ENCODE measurements around the gene ACBD4.
"Not testable (repeated sequence)": the region's sequence is repeated elsewhere in the genome, so short reads cannot be mapped to it uniquely, and the experiment has no call there.

ACBD4 gene

DNA sequence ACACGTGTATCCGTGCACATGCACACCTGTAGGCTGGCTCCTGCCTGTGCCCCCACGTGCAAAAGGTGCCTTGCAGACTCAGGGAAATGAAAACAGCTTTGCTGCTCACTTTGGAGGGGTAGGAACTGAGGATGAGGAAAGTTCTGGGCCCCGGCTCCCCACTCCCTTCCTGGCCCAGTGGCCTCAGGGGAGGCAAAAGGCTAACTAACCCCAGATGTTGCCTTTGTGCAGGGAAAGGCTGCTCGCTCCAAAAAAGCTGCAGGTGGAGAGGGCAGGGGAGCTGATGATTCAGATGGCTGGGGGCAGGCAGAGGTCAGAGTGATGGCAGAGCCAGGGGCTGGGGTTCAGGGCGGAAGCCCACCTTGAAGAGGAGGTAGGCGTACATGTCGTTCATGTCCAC, 15.5 kb upstream of the ACBD4 start:
- no peak for DNase-seq (ENCODE audit: low spot score)

DNA sequence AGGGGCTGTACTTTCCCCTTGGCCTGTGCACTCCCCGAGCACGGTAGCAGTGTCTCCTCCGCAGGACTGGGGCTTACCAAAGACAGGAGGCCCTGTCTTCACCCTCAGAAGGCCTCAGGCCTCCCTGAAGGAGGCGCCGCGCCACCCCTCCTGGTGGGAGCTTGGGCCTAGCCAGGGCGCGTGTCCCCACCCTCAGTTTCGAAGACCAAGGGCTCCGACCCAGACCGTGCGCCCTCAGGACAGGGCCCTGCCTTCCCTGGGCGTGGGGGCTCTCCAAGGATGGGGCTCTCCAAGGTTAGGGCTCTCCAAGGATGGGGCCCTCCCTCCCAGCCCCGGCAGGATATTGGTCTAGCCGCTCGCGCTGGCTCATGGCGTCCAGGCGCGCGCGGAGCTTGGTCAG, 14.9 kb upstream of the ACBD4 start:
- no peak for DNase-seq (ENCODE audit: low spot score)

- no peak for DNase-seq (ENCODE audit: low spot score)
These were observed 14.4 kb upstream of the ACBD4 start for GRCh38 chr17:45121055-45121454.

DNA sequence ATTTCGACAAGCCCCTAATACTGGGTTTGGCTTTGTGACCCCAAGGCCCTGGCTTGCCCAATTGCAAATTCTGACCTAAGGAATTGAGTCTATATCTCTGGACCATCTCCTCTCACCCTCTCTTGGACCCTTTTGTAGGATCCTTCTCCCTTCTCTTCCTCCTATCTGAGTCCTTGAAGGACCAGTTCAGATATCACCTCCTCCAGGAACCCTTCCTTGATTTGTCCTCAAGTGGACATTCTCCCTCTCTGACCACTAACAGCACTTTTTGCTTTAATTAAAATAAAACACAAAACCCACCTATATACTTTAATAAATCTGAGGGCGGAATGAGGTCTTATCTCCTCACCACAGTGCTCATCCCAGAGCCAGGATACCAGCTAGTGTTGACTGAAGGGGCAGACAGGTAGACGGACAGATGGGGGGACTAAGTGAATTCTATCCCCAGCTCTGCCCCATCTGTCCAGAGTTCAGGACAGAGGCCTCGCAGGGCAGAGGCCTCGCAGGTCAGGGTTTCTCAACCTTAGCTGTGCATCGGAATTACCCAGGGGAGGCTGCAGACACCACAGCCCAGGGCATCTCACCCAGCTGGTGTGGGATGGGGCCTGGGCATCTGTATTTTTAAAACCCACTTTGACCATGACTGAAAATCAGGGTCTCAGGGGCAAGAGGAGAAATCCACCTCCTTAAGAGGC, 12.3 kb upstream of the ACBD4 start:
- DNase-seq (ENCODE audit: low spot score), result no peak

DNA sequence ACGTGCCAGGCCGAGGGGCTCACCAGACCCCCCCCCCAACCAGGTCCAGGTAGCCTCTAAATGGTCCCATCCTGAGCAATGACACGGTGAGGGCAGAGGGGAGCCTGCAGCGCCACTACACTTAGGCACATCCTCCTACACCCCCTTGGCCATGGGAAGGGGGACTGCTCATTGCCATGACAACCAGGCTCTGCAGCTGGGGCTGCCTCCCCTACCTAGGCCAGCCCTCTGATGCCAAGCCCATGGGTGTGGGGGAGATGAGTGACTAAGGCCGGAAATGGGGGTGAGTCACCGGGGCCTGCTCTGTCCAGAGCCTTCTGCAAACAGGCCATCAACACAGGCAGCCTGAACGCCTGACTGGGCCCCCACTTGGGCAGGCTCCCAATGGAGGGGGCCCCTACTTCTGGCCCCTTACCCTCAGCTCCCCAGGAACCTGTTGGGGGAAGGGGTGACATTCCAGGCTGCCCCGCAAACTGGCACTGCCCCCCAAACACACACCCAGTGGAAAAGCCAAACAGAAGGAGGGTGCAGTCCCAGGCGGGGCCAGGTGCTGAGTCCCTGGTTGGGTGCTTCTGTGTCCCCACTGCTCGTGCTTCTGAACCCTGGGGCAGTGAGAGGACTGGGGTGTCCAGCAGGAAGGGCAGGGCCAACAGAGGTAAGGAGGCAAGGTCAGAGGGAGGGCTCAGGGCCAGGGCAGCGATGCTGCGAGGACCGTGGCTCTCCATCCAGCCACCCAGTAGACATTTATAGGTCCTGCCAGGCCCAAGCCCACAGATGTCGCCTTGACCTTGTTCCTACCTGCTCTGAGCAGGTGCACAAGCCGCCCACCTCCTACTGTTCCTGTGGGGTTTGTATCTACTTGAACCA, 11.3 kb upstream of the ACBD4 start:
- DNase-seq (ENCODE audit: low spot score), result no peak

DNA sequence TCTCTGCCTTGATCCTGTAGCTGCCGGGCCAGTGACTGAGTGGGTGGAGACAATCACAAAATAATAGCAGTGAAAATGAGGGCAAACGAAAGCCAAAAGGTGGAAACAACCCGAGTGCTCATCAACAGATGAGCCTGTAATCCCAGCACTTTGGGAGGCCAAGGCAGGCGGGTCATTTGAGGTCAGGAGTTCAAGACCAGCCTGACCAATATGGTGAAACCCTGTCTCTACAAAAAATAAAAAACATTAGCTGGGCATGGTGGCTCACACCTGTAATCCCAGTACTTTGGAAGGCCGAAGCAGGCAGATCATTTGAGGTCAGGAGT, 10.7 kb upstream of the ACBD4 start:
- not testable (repeated sequence) for DNase-seq (ENCODE audit: low spot score)

- no peak for DNase-seq (ENCODE audit: low spot score)
These were observed 10.0 kb upstream of the ACBD4 start for GRCh38 chr17:45125509-45125908.

- no peak for DNase-seq (ENCODE audit: low spot score)
These were observed 8.3 kb upstream of the ACBD4 start for GRCh38 chr17:45127207-45127547.

GRCh38 chr17:45127548-45128300, 7.8 kb upstream of the ACBD4 start:
- peak; percentile 61 for DNase-seq (ENCODE audit: low spot score)

DNA sequence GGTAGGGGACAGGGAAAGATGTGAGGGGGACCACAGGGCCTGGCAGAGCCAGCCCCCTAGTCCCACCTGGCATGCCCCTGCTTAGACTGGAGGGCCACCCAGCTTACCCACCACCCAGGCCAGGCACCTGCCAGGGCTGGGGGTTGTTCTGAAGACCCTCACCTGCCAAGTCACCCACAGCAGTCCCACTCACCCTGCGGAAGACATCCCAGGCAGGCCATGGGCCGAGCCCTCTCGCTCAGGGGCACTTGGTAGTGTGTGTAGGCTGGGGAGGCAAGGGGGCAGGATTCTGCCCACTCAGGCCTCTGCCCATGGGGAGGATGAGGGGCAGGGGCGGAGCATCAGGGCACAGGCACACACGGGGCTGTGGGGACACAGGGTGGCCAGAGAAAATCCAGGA, 7.2 kb upstream of the ACBD4 start:
- no peak for DNase-seq (ENCODE audit: low spot score)

DNA sequence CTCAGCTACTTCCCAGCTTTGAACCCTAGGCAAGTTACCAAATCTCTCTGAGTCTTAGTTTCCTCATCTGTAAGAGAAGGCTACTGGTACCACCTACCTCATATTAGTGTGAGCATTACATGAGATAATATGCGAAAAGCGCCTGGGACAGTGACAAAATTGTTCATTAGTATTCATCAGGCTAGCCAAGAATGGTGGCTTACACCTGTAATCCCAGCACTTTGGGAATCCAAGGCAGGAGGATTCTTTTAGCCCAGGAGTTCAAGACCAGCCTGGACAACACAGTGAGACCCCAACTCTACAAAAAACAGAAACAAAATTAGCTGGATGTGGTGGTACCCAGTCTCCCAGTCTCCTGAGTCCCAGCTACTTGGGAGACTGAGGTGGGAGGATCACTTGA, 6.5 kb upstream of the ACBD4 start:
- DNase-seq (ENCODE audit: low spot score), result no peak

DNA sequence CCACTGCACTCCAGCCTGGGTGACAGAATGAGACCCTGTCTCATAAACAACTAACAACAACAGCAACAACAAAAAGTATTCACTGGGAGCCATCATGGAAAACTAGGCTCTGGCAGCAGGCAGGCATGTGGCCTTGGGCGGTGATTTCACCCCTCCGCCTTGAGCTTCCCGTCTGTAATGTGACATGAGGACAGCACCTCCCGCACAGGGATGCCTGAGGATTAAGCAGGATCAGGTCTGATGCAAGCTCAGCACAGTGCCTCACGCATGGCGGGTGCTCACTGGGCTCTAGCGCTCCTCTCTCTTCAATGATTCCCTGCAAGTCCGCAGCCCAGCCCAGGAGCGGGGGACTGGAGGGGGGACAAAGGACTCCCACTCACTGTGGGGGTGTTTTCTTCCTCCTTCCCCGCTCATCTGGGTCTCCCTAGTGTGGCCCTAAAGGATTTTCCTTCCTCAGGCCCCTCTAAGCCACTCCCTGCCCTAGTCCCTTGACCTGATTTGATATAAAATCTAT, 6.0 kb upstream of the ACBD4 start:
- no peak for DNase-seq (ENCODE audit: low spot score)

DNA sequence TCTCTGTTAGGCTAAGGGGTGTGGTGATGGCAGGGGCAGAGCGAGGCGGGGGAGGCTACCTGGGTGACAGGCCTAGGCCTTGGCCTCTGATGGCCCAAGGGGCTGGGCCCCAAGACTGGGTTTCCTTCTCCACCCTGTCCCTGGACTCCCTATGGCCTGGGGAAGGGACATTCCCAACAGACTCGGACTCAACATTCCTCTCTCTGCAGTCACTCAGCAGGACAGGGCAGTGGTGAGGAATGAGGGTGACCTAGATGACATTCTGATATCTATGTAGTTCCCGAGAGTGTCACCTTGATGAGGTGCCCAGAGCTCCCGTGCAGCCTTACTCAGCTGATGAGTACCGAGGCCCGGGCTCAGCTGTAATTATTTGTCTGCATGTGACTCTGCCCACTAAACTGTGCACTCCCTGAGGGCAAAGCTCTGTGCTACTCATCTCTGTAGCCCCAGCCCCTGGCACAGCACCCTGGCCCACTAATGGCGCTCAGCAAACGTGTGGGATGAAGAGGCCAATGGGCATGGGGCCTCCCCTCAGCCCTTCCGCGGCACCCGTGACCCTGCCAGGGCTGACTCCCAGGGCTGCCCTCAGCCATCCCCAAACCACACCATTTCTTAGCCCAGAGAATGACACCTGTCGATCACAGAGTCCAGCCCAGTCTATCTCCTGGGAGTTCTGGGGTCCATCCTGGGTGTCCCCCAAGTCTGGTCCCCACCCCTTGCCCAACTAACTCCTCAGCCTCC, 5.4 kb upstream of the ACBD4 start:
- no peak for DNase-seq (ENCODE audit: low spot score)

GRCh38 chr17:45130681-45131615, 4.5 kb upstream of the ACBD4 start:
- no peak for DNase-seq (ENCODE audit: low spot score)

DNA sequence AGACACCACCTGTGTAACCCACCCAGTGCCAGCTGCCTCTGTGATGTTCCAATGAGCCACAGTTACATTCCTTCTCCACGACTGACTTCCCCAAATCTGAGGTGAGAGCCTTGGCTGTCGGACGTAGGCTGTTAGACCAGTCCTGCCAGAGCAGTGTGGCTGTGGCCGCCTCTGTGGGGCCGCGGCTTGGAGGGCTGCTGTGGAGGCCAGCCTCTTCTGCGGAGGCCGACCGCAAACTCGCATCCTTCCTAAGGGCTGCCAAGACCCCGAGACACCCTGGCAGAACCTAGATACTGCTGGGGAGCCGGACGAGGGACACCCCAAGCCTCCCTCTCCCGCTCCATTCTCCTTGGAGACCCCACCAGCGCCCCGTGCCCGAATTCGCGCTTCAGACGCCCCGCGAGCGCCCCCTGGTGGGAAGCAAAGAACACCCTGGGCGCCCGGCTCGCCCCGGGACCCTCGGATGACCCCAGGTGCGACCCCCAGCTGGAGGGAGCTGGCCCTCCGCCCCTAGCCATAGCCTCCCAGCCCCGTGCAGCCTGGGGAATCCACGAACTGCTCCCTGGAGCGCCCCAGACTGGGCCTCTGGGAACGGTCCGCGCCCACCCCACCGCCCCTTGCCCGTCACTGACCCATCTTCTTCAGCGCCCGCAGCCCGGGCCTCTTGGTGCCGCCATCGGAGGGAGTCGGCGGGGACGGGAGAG, 3.7 kb upstream of the ACBD4 start:
- peak; percentile 55 for DNase-seq (ENCODE audit: low spot score)

- no peak for DNase-seq (ENCODE audit: low spot score)
These were observed 3.2 kb upstream of the ACBD4 start, which contains the start of gene PLCD3 for GRCh38 chr17:45132320-45132571. PLCD3 (minus strand) TSS chr17:45132515; CDS start chr17:45132410, 105 bp downstream.

DNA sequence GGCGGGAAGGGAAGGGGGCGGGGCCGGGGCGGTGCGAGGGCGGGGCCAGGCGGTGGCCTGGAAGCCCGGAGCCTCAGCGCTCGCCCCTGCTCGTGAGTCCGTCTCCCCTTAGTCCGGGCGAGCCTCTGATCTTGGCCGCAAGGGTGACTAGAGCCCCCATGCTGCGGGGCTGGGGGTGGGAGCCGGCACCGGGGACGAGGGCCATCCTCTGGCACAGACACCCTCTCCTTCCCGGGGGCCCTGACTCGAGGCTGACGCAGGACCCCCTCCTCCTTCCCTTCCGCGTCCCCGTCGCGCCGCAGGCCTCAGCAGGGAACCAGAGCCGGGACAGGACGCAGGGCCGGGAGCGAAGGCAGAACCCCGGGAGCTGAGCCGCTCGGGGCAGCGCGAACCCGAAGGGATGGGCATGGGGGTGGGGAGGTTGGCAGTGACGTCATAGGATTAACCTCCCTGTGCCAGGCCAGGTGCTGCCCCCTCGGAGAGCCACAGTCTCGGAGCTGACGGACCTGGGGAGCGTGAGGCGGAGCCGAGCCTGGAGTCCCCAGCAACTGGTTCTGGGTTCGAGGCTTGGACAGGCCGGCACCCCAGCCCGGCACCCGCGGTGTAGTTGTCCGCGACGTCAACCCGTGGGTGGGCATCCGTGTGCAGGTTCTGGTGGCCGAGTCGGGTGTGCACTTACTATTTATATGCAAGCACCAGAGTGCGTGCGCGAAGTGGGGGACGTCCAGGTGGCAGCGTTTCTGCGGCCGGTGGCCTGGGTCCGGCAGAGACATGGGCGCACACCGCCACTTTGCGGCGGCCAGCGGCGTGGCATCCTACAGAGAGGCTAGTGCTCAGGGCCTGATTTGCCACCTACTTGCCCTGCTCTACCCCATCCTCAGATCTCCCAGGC, 2.7 kb upstream of the ACBD4 start:
- peak; percentile 93 for DNase-seq (ENCODE audit: low spot score)

DNA sequence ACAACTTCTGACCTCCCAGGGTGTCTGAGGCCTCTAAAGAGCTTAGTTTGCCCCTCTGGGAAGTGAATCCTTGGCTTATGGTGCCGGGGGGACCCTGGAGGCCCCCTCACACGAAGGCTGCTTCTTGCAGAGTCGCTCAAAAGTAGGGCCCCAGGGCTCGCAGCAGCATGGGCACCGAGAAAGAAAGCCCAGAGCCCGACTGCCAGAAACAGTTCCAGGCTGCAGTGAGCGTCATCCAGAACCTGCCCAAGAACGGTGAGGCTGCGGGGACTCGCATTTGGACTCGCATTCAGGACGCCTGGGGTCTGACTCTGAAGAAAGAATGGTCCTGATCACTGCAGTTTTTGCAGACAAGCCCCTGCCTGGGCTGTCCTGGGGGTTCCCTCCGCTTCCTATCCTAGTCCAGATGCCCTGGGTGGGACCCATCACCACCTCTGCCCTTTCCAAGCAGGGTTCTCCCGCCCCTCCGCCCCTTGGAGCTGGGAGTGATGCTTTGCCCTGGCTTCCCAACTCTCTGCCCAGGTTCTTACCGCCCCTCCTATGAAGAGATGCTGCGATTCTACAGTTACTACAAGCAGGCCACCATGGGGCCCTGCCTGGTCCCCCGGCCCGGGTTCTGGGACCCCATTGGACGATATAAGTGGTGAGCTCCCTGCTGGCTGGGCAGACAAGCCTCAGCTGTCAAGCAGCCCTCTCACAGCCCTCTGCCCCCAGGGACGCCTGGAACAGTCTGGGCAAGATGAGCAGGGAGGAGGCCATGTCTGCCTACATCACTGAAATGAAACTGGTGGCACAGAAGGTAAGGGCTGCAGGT, 698 bp downstream of the ACBD4 start:
- no peak for DNase-seq (ENCODE audit: low spot score)
